ENCODE measurements around the gene CCR1. TPM values are rescaled to one million over a fixed set of nuclear protein-coding genes. Genes with fewer than 3 reads are reported as not detected.

CCR1 gene
- total and polyA plus RNA-seq, 9 of the 15 experiments (the other 6 are each of a cell fraction or from before 2014, with no cell fraction given), result not detected

GRCh38 chr3:46235425-46235824, 27.3 kb upstream of the CCR1 start (continued):
- TF ChIP-seq AFF1 (IDR thresholded peaks at IDR 0.05; ENCODE audit: low read depth in 1 of 2, partially characterized antibody in 2 of 2) (no peak), WHSC1 (IDR thresholded peaks at IDR 0.05; ENCODE audit: low read length) (no peak), ETV6 (IDR thresholded peaks at IDR 0.05; ENCODE audit: borderline replicate concordance in 1 of 2, low read depth in 2 of 2, low read length in 1 of 2) (no peak), ETV6 (CRISPR knock-in tag; IDR thresholded peaks at IDR 0.05; ENCODE audit: borderline replicate concordance) (no peak), CSDE1 (IDR thresholded peaks at IDR 0.05) (no peak), SMAD3 (CRISPR knock-in tag; conservative IDR thresholded peaks at IDR 0.05) (peak; percentile 82; the same call in 1 of the 2 replicates), MAX (CRISPR knock-in tag; IDR thresholded peaks at IDR 0.05) (no peak), HNRNPLL (IDR thresholded peaks at IDR 0.05; ENCODE audit: low read depth, low read length, poor library complexity, severe bottlenecking) (no peak), TARDBP (IDR thresholded peaks at IDR 0.05) (no peak), HDAC2 (IDR thresholded peaks at IDR 0.05) (no peak), GTF2A2 (tag; IDR thresholded peaks at IDR 0.05) (peak; percentile 49; the same call in 1 of the 2 replicates), ZNF224 (CRISPR knock-in tag; IDR thresholded peaks at IDR 0.05) (no peak), ZNF695 (CRISPR knock-in tag; IDR thresholded peaks at IDR 0.05) (peak; percentile 76; the same call in 1 of the 2 replicates), MCM5 (IDR thresholded peaks at IDR 0.05; ENCODE audit: low read depth) (no peak), ZNF407 (IDR thresholded peaks at IDR 0.05; ENCODE audit: low read depth) (no peak), CREB5 (CRISPR knock-in tag; IDR thresholded peaks at IDR 0.05) (0 out of 2 replicates have a peak, but pooled peaks have one; percentile 35)

Data from K562 (cell line).